Activated CD8-positive, alpha-beta memory T cell treated with anti-CD3 and anti-CD28 coated beads, Interleukin-2, amount 50 U/mL, for 1 hour (primary cell): Measurements from ENCODE around the gene DPEP2.
A peak's percentile ranks its signal among the peaks of the same experiment; 100 is the strongest.
"Not testable (repeated sequence)": the region's sequence is repeated elsewhere in the genome, so short reads cannot be mapped to it uniquely, and the experiment has no call there.

ENCODE experiments used
- DNase-seq: peaks from one replicate; pipeline ENCODE4 v3.0.0-alpha.2; 2020; ENCODE audit errors: extremely low read depth

DPEP2 gene

GRCh38 chr16:67975321-67976105 is 23.8 kb downstream of the DPEP2 start:
- DNase-seq: no peak

GRCh38 chr16:67972285-67972684 is 27.0 kb downstream of the DPEP2 start:
- DNase-seq: not testable (repeated sequence)

GRCh38 chr16:67971111-67971510 is 28.2 kb downstream of the DPEP2 start:
- no peak for DNase-seq

- DNase-seq: no peak
These were observed 29.8 kb downstream of the DPEP2 start for GRCh38 chr16:67969254-67970039.

GRCh38 chr16:67968400-67969253 is 30.7 kb downstream of the DPEP2 start, which contains the start of gene SLC12A4:
Gene SLC12A4 (minus strand): TSS chr16:67968637. CDS start chr16:67968553, 84 bp downstream.
- DNase-seq: peak; percentile 54

GRCh38 chr16:67967958-67968399 is 31.3 kb downstream of the DPEP2 start:
- DNase-seq: no peak

- DNase-seq: no peak
These were observed 31.9 kb downstream of the DPEP2 start for GRCh38 chr16:67967183-67967957.

GRCh38 chr16:67966549-67967182 is 32.6 kb downstream of the DPEP2 start:
- no peak for DNase-seq

- no peak for DNase-seq
These were observed 33.4 kb downstream of the DPEP2 start for GRCh38 chr16:67965668-67966548.

GRCh38 chr16:67964477-67965131 is 34.7 kb downstream of the DPEP2 start:
- DNase-seq: no peak

- DNase-seq: no peak
These were observed 35.5 kb downstream of the DPEP2 start for GRCh38 chr16:67963662-67964321.

GRCh38 chr16:67963292-67963661 is 36.0 kb downstream of the DPEP2 start:
- DNase-seq: no peak

GRCh38 chr16:67962135-67962534 is 37.1 kb downstream of the DPEP2 start:
- no peak for DNase-seq

GRCh38 chr16:67961551-67961957 is 37.7 kb downstream of the DPEP2 start:
- no peak for DNase-seq

GRCh38 chr16:67959536-67960329 is 39.6 kb downstream of the DPEP2 start:
- no peak for DNase-seq

- DNase-seq: no peak
These were observed 41.7 kb downstream of the DPEP2 start for GRCh38 chr16:67957622-67958021.

GRCh38 chr16:67954421-67955196 is 44.7 kb downstream of the DPEP2 start:
- no peak for DNase-seq
